Type B pancreatic cell (in vitro differentiated cells): Measurements from ENCODE around the gene PNKP. TPM values are rescaled to one million over a fixed set of nuclear protein-coding genes. Genes with fewer than 3 reads are reported as not detected.

Experiments
- DNase-seq: peaks from one replicate; pipeline ENCODE4 v3.0.0; 2021; ENCODE audit warnings: mixed read lengths; ENCODE audit not compliant: unreplicated experiment; ENCODE audit errors: extremely low spot score
- H3K27ac Mint-ChIP-seq: 2 replicates; pipeline ENCODE4 v1.8.0; 2021; ENCODE audit warnings: mild to moderate bottlenecking, mixed read lengths
- H3K27me3 Mint-ChIP-seq: 2 replicates; pipeline ENCODE4 v1.8.0; 2021; ENCODE audit warnings: mixed read lengths
- H3K36me3 Mint-ChIP-seq: 2 replicates; pipeline ENCODE4 v1.8.0; 2021; ENCODE audit warnings: mixed read lengths
- H3K4me1 Mint-ChIP-seq: one replicate; pipeline ENCODE4 v1.8.0; 2021; ENCODE audit warnings: mixed read lengths; ENCODE audit not compliant: unreplicated experiment
- H3K4me3 Mint-ChIP-seq: 2 replicates; pipeline ENCODE4 v1.8.0; 2021; ENCODE audit warnings: mild to moderate bottlenecking, mixed read lengths
- H3K9me3 Mint-ChIP-seq: 2 replicates; pipeline ENCODE4 v1.8.0; 2021; ENCODE audit warnings: mixed read lengths
- total RNA-seq: library from RNA; stranded (reverse); gene quantifications from 2 replicates; pipeline ENCODE4 v1.2.1, GENCODE V29; 2021; ENCODE audit warnings: low replicate concordance
- TF ChIP-seq, protein P1 (sequence below): fragments of 200-600 bp; sonication (generic); conservative IDR thresholded peaks from 2 replicates; pipeline ENCODE4 v1.5.0; 2021; ENCODE audit warnings: antibody characterized with exemption, mild to moderate bottlenecking

Gene PNKP
- total RNA-seq, 1 donor from 2014 or later, result 125 TPM

- DNase-seq, result no peak
- Mint-ChIP-seq H3K9me3 (no peaks in the 10 kb centered on the region), H3K27me3 (peaks cover 15% of the 10 kb centered on the region), H3K36me3 (peaks cover 1% of the 10 kb centered on the region), H3K4me3 (no peak overlapping the region), H3K4me1 (peaks cover 10% of the 10 kb centered on the region), H3K27ac (peak overlapping the region; percentile 31)
- TF ChIP-seq, protein P1, sequence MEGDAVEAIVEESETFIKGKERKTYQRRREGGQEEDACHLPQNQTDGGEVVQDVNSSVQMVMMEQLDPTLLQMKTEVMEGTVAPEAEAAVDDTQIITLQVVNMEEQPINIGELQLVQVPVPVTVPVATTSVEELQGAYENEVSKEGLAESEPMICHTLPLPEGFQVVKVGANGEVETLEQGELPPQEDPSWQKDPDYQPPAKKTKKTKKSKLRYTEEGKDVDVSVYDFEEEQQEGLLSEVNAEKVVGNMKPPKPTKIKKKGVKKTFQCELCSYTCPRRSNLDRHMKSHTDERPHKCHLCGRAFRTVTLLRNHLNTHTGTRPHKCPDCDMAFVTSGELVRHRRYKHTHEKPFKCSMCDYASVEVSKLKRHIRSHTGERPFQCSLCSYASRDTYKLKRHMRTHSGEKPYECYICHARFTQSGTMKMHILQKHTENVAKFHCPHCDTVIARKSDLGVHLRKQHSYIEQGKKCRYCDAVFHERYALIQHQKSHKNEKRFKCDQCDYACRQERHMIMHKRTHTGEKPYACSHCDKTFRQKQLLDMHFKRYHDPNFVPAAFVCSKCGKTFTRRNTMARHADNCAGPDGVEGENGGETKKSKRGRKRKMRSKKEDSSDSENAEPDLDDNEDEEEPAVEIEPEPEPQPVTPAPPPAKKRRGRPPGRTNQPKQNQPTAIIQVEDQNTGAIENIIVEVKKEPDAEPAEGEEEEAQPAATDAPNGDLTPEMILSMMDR, result no peak
Observed at GRCh38 chr19:49891393-49891792, 24.0 kb upstream of the PNKP start.

DNA sequence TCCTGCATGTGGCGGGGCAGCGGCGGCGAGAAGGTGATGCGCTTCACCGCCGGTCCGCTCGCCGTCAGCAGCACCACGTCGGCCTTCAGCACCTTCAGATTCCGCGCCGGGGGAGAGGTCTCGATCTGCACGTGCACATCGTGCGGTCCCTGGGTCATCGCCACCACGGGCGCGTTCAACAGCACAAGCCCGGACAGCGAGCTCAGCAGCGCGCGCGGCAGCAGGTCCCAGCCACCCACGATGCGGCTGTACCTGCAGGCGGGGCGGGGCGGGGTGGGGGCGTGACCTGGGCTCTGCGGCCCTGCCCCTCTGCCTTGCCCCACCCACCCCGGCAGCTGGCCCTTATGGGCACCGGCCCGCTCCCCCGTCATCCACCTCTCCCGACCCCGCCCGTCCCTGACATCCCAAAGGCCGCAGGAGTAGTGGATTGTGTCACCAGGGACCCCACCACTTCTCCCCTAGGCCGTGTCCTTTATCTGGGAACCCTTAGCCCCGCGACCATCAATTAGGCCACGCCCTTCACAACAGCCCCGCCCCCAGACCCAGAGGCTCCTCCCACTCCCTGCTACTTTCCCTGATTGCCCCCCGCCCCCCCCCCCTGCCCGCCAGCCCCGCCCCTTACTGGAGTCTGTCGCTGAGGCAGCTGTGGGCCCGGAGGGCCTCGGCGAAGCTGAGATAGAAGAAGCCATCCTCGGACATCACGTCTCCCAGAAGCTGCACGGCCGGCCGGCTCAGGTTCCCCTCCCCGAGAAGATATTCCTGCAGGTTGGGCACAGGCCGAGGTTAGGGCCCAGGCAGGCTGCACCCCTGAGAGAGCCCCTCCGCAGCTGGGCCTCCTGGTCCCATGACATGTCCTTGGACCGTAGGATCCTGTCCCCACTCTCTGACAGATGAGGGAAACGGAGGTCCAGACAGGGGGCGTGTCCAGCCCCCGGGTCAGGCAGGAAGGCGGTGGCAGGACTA is 23.3 kb upstream of the PNKP start:
- Mint-ChIP-seq H3K27me3 (peaks cover 15% of the 10 kb centered on the region), H3K4me1 (peaks cover 8% of the 10 kb centered on the region), H3K9me3 (no peaks in the 10 kb centered on the region), H3K4me3 (peak overlapping the region; percentile 80), H3K27ac (peak overlapping the region; percentile 31), H3K36me3 (peaks cover 4% of the 10 kb centered on the region)
- no peak for DNase-seq
- TF ChIP-seq, protein P1, result peak; percentile 33

- Mint-ChIP-seq H3K27ac (no peak overlapping the region), H3K4me3 (peak overlapping the region; percentile 80), H3K9me3 (no peaks in the 10 kb centered on the region), H3K27me3 (peaks cover 15% of the 10 kb centered on the region), H3K36me3 (peaks cover 6% of the 10 kb centered on the region), H3K4me1 (peaks cover 8% of the 10 kb centered on the region)
- no peak for DNase-seq
- TF ChIP-seq, protein P1, result peak; percentile 80
Observed at GRCh38 chr19:49889687-49890348, 22.4 kb upstream of the PNKP start.

GRCh38 chr19:49889038-49889686 is 21.8 kb upstream of the PNKP start:
- TF ChIP-seq, protein P1, result no peak
- peaks cover 8% of the 10 kb centered on the region for H3K4me1 Mint-ChIP-seq

DNA sequence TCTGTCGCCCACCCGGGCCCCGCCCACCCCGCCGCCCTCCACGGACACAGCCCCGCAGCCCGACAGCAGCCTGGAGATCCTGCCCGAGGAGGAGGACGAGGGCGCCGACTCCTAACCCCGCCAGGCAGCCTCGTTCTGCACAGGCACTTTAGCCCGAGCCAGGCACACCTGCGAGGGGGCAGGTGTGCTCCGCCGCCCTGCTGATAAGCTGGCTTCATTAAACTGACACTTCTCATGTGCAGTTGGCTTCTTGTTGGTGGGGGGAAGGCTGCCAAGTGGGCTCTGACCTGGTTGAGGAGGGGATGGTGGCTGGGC is 21.1 kb upstream of the PNKP start:
- no peak for DNase-seq
- Mint-ChIP-seq H3K9me3 (no peaks in the 10 kb centered on the region), H3K27ac (no peak overlapping the region), H3K27me3 (peaks cover 15% of the 10 kb centered on the region), H3K4me3 (no peak overlapping the region), H3K36me3 (peaks cover 11% of the 10 kb centered on the region), H3K4me1 (peaks cover 8% of the 10 kb centered on the region)
- TF ChIP-seq, protein P1, result no peak

More at GRCh38 chr19:49889038-49889686, 21.8 kb upstream of the PNKP start:
- no peaks in the 10 kb centered on the region for H3K9me3 Mint-ChIP-seq
- H3K4me3 Mint-ChIP-seq, result no peak overlapping the region
- H3K36me3 Mint-ChIP-seq, result peaks cover 11% of the 10 kb centered on the region
- DNase-seq, result no peak
- peaks cover 15% of the 10 kb centered on the region for H3K27me3 Mint-ChIP-seq
- H3K27ac Mint-ChIP-seq, result no peak overlapping the region
